Measurements from ENCODE around the gene MYO16. TPM values are rescaled to one million over a fixed set of nuclear protein-coding genes. Genes with fewer than 3 reads are reported as not detected.

Gene MYO16
- total and polyA plus RNA-seq, 7 donors: 0.01 to 0.46 (median 0.30) TPM

DNA sequence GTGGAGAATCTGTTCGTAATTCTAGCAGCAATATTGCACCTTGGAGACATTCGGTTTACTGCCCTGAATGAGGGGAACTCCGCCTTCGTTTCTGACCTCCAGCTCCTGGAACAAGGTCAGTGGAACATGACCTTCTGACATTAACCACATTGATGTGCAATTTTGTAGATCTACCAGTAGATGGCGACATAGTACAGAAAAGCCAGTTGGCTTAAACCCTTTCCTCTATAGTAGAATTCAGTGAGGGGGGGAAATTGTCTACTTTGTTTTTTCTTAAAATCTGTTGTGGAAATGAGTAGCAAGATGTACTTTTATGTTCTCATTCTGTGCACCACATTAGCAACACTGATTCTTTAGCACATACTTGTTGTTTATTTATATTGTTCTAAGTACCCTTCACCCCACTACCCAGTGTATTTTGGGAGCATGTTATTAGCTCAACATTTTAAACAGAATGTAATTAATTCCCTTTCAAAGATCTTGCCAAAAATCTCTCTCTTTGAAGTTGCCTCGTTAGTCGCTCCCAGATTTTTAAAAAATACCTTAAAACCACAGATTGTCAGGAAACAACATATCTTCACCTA, 332.2 kb downstream of the MYO16 start:
- H3K36me3 ChIP-seq (ENCODE audit: insufficient read depth in 1 of 2, low read depth in 1 of 2): no peaks in the 10 kb centered on the region
- TF ChIP-seq, protein P1, sequence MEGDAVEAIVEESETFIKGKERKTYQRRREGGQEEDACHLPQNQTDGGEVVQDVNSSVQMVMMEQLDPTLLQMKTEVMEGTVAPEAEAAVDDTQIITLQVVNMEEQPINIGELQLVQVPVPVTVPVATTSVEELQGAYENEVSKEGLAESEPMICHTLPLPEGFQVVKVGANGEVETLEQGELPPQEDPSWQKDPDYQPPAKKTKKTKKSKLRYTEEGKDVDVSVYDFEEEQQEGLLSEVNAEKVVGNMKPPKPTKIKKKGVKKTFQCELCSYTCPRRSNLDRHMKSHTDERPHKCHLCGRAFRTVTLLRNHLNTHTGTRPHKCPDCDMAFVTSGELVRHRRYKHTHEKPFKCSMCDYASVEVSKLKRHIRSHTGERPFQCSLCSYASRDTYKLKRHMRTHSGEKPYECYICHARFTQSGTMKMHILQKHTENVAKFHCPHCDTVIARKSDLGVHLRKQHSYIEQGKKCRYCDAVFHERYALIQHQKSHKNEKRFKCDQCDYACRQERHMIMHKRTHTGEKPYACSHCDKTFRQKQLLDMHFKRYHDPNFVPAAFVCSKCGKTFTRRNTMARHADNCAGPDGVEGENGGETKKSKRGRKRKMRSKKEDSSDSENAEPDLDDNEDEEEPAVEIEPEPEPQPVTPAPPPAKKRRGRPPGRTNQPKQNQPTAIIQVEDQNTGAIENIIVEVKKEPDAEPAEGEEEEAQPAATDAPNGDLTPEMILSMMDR (IDR thresholded peaks at IDR 0.05): peak; percentile 88
- intact Hi-C loops (cut with DNase I): loop anchor here (2.0 to 10.0 kb wide), 5 partner anchors 823 to 1453 kb away; partner anchors contain the start of gene IRS2 (in 1 of the 2)
- no peak overlapping the region for H3K4me3 ChIP-seq
- H3K4me1 ChIP-seq: no peaks in the 10 kb centered on the region
- H3K9me3 ChIP-seq: no peaks in the 10 kb centered on the region
- H3K27me3 ChIP-seq (ENCODE audit: insufficient read depth in 3 of 3, low read length in 2 of 3): no peaks in the 10 kb centered on the region
- peak; percentile 57 to 88 (median 76) for ATAC-seq
- DNase-seq: no peak
- WGBS, 3 donors: 13 to 15% (median 14%) methylated on average over 7 of the region's 7 CpGs
- no peak overlapping the region for H3K27ac ChIP-seq

DNA sequence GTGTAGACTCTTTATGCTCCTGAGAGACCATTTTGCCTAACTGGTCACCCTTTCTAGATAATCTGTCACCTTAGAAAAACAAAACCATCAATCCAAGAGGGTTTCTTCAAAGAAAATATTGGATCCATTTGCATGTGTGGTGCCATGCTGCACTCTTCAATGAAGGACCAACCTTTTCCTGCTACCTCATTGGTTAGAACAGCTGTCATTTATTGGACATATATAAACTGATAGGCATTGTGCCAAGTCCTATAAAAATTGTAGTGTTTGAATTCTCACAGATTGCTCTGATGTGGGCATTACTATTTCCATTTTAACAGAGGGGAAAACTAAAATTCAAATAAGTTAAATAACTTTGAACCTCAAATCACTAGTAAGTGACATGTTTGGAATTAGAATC, 333.2 kb downstream of the MYO16 start:
- H3K27me3 ChIP-seq (ENCODE audit: insufficient read depth in 3 of 3, low read length in 2 of 3): no peaks in the 10 kb centered on the region
- intact Hi-C loops (cut with DNase I): loop anchor here (5.0 to 10.0 kb wide), 4 partner anchors 822 to 1452 kb away; partner anchors contain the start of gene IRS2 (in 1 of the 2)

DNA sequence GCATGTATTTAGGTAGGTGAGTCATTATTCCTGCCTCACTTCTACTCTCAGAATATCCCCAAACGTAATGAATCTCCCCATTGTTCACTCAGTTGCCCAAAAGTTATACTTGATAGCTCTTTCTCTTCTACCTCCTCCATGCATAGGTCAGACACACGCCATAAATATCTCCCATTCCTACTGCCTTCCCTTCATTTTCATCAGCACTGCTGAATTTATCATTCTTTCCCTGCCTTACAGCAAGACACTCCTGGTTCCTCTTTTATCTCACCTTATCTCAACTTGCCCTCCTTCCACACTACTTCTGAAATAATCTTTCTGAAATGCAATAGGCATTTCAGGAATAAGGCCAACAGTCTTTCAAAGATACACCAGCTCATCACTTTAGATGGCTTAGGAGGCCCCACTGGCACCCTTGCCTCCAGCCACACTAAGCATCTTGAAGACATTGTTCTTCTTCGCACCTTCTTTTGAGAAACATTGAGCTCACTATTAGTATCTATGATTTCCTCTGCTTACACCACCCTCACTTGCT, 333.9 kb downstream of the MYO16 start:
- Histone ChIP-seq H3K4me3 (no peak overlapping the region), H3K27ac (no peak overlapping the region), H3K9me3 (no peaks in the 10 kb centered on the region), H3K4me1 (no peaks in the 10 kb centered on the region), H3K27me3 (ENCODE audit: insufficient read depth in 3 of 3, low read length in 2 of 3) (no peaks in the 10 kb centered on the region), H3K36me3 (ENCODE audit: insufficient read depth in 1 of 2, low read depth in 1 of 2) (no peaks in the 10 kb centered on the region)
- TF ChIP-seq, protein P1 (IDR thresholded peaks at IDR 0.05): no peak
- ATAC-seq (no peak), DNase-seq (no peak)
- 81 to 88% (median 83%) methylated on average over 3 of the region's 3 CpGs for WGBS, 3 donors
- intact Hi-C loops (cut with DNase I): loop anchor here (5.0 to 10.0 kb wide), 4 partner anchors 821 to 1451 kb away; partner anchors contain the start of gene IRS2 (in 1 of the 2)

More for the DNA sequence above, 333.2 kb downstream of the MYO16 start:
- TF ChIP-seq, protein P1 (IDR thresholded peaks at IDR 0.05): no peak
- Histone ChIP-seq H3K9me3 (no peaks in the 10 kb centered on the region), H3K4me3 (no peak overlapping the region), H3K36me3 (ENCODE audit: insufficient read depth in 1 of 2, low read depth in 1 of 2) (no peaks in the 10 kb centered on the region), H3K27ac (no peak overlapping the region), H3K4me1 (no peaks in the 10 kb centered on the region)
- no peak for ATAC-seq
- DNase-seq: no peak

DNA sequence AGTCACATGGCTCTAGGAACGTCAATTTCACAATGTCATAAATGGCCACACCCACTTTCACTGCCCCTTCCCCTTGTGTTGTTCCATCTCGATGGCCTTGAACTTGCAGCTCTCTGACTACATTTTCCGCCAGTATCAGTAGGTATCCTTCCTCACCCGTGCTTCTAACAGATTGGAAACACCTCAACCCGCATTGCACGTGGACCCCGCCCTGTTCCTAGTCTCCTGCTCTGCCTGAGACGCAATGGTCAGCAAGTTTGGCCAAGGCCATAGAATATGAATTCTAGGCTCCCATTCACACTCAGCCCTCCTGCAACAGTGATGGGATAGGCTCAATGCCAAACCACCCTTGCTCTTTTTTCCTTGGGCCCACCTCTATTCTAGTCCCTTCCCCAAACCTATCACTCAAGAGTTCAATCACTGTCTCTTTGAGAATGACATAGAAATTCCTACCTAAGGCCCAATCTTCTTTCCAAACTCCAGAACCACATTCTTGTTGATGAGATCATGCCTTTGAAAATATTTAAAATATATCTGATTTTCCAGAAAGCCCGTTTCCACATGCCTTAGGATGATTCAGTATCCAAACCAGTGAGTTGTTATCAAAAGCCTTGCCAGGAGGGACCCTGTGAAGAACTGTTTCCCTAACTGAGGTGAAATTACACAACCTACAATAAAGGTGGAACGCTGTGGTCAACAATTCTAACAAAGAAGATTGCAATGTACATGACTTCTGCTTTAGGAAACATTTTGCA, 334.6 kb downstream of the MYO16 start:
- WGBS, 3 donors: 76 to 82% (median 81%) methylated on average over 10 of the region's 10 CpGs
- no peak overlapping the region for H3K4me3 ChIP-seq
- no peaks in the 10 kb centered on the region for H3K9me3 ChIP-seq
- TF ChIP-seq, protein P1 (IDR thresholded peaks at IDR 0.05): no peak
- DNase-seq (no peak), ATAC-seq (no peak)
- H3K36me3 ChIP-seq (ENCODE audit: insufficient read depth in 1 of 2, low read depth in 1 of 2): no peaks in the 10 kb centered on the region
- H3K4me1 ChIP-seq: no peaks in the 10 kb centered on the region
- H3K27me3 ChIP-seq (ENCODE audit: insufficient read depth in 3 of 3, low read length in 2 of 3): no peaks in the 10 kb centered on the region
- H3K27ac ChIP-seq: no peak overlapping the region
- intact Hi-C loops (cut with DNase I): loop anchor here (5.0 to 10.0 kb wide), 4 partner anchors 821 to 1451 kb away; partner anchors contain the start of gene IRS2 (in 1 of the 2)

Measured in psoas muscle (tissue), 8 donors.